SK-N-SH (cell line): ENCODE data around the gene METAP1. TPM values are rescaled to one million over a fixed set of nuclear protein-coding genes. Genes with fewer than 3 reads are reported as not detected.

ENCODE experiments used
- CTCF ChIA-PET: fragments of 300-600, 350-600 bp; formaldehyde crosslinking; extraction: SDS; loops from one replicate; lab custom pipeline; 2021; lab: Yijun Ruan, JAX
- POLR2A ChIA-PET: fragments of 350-600 bp; sonication (Branson Sonifier 250); formaldehyde crosslinking; extraction: SDS; loops from one replicate; lab custom pipeline; 2020; ENCODE audit warnings: antibody characterized with exemption, inconsistent platforms; lab: Yijun Ruan, JAX
- DNase-seq: peaks from one replicate; pipeline ENCODE4 v3.0.0; 2012
- H2AFZ ChIP-seq: fragments of 200-600 bp; sonication (generic); 2 replicates; pipeline ENCODE4 v1.8.1; 2016; ENCODE audit warnings: antibody characterized with exemption, mild to moderate bottlenecking, low read depth
- H3F3A ChIP-seq: fragments of 200-600 bp; sonication (generic); replicated peaks from 2 replicates; pipeline ENCODE3; 2016; ENCODE audit warnings: antibody characterized with exemption, mild to moderate bottlenecking; ENCODE audit not compliant: insufficient read depth
- H3K27ac ChIP-seq, 2 experiments: fragments of 200-500 bp in 1 of 2; fragments of 200-600 bp in 1 of 2; sonication (Bioruptor generic) in 1 of 2; sonication (generic), shearing (Covaris generic) in 1 of 2; 2 replicates each; pipeline versions ENCODE4 v1.5.1 to v1.6.1; 2014 to 2016; ENCODE audit warnings: low read depth in 2 of 2, inconsistent platforms in 1 of 2, low read length in 1 of 2, mild to moderate bottlenecking in 1 of 2, mixed read lengths in 1 of 2
- H3K27me3 ChIP-seq: fragments of 200-600 bp; sonication (generic), shearing (Covaris generic); 2 replicates; pipeline ENCODE4 v1.6.1; 2016; ENCODE audit warnings: mixed run types; ENCODE audit not compliant: insufficient read depth
- H3K36me3 ChIP-seq, 2 experiments: fragments of 200-500 bp in 1 of 2; fragments of 200-600 bp in 1 of 2; sonication (Bioruptor generic) in 1 of 2; sonication (generic) in 1 of 2; replicated peaks in 1 of 2; 2 replicates each; pipeline versions ENCODE3 to v1.5.1; 2014 to 2016; ENCODE audit warnings: low read length in 1 of 2, mild to moderate bottlenecking in 1 of 2; ENCODE audit not compliant: insufficient read depth in 2 of 2, control insufficient read depth in 1 of 2
- H3K4me1 ChIP-seq, 2 experiments: fragments of 200-500 bp in 1 of 2; fragments of 200-600 bp in 1 of 2; sonication (Bioruptor generic) in 1 of 2; sonication (generic), shearing (Covaris generic) in 1 of 2; 2 replicates each; pipeline versions ENCODE4 v1.5.1 to v1.6.1; 2014 to 2016; ENCODE audit warnings: low read depth in 1 of 2, low read length in 1 of 2, mixed run types in 1 of 2; ENCODE audit not compliant: insufficient read depth in 2 of 2, control insufficient read depth in 1 of 2
- H3K4me2 ChIP-seq: fragments of 200-600 bp; sonication (generic), shearing (Covaris generic); 2 replicates; pipeline ENCODE4 v1.6.1; 2017; ENCODE audit warnings: mixed run types
- H3K4me3 ChIP-seq, 2 experiments: fragments of 200-500 bp in 1 of 2; fragments of 200-600 bp in 1 of 2; sonication (Bioruptor generic) in 1 of 2; sonication (generic), shearing (Covaris generic) in 1 of 2; 2 replicates each; pipeline versions ENCODE4 v1.5.1 to v1.8.1; 2014 to 2016; ENCODE audit warnings: low read depth in 2 of 2, inconsistent platforms in 1 of 2, low read length in 1 of 2, mild to moderate bottlenecking in 1 of 2, mixed read lengths in 1 of 2, moderate library complexity in 1 of 2
- H3K79me2 ChIP-seq: fragments of 200-600 bp; sonication (generic); 2 replicates; pipeline ENCODE4 v1.8.1; 2017; ENCODE audit warnings: mild to moderate bottlenecking; ENCODE audit not compliant: insufficient read depth
- H3K9ac ChIP-seq: fragments of 200-600 bp; sonication (generic); 2 replicates; pipeline ENCODE4 v1.6.1; 2017; ENCODE audit warnings: mixed run types
- H3K9me2 ChIP-seq: fragments of 200-600 bp; sonication (generic); 2 replicates; pipeline ENCODE4 v1.6.1; 2017; ENCODE audit warnings: mixed run types
- H3K9me3 ChIP-seq: fragments of 200-600 bp; sonication (generic); 2 replicates; pipeline ENCODE4 v1.6.1; 2017; ENCODE audit warnings: mixed run types, mild to moderate bottlenecking, moderate library complexity
- H4K20me1 ChIP-seq: fragments of 200-600 bp; sonication (generic); 2 replicates; pipeline ENCODE4 v1.6.1; 2017; ENCODE audit warnings: mild to moderate bottlenecking, mixed run types; ENCODE audit not compliant: insufficient read depth
- CHD2 ChIP-seq: fragments of 150-350 bp; IDR thresholded peaks from 2 replicates; pipeline ENCODE4 v1.6.1; 2018; ENCODE audit warnings: low read length; ENCODE audit not compliant: partially characterized antibody
- ELF1 ChIP-seq: IDR thresholded peaks from 2 replicates; pipeline ENCODE4 v1.4.0; 2012
- EZH2phosphoT487 ChIP-seq: fragments of 200-600 bp; sonication (generic); IDR thresholded peaks from 2 replicates; pipeline ENCODE4 v1.6.1; 2017; ENCODE audit warnings: low read depth, mixed run types, mild to moderate bottlenecking, antibody characterized with exemption, moderate library complexity, borderline replicate concordance
- FOXM1 ChIP-seq: IDR thresholded peaks from 2 replicates; pipeline ENCODE4 v1.4.0; 2012; ENCODE audit warnings: low read depth, mild to moderate bottlenecking
- GABPA ChIP-seq: IDR thresholded peaks from 2 replicates; pipeline ENCODE4 v1.4.0; 2012; ENCODE audit warnings: low read depth, mild to moderate bottlenecking
- GATA2 ChIP-seq: sonication (generic); formaldehyde crosslinking; IDR thresholded peaks from 2 replicates; pipeline ENCODE4 v1.5.0; 2020; ENCODE audit warnings: mild to moderate bottlenecking, missing genetic modification reagents
- JUND ChIP-seq: IDR thresholded peaks from 2 replicates; pipeline ENCODE4 v1.4.0; 2012
- MEF2A ChIP-seq: IDR thresholded peaks from 2 replicates; pipeline ENCODE4 v1.4.0; 2012; ENCODE audit warnings: low read depth, borderline replicate concordance
- MXI1 ChIP-seq: IDR thresholded peaks from 2 replicates; pipeline ENCODE4 v1.6.1; 2012; ENCODE audit warnings: mild to moderate bottlenecking, low read depth, low read length, improper control_type of control experiment
- NFIC ChIP-seq: IDR thresholded peaks from 2 replicates; pipeline ENCODE4 v1.4.0; 2012; ENCODE audit warnings: borderline replicate concordance
- NRF1 ChIP-seq: IDR thresholded peaks from 2 replicates; pipeline ENCODE4 v1.6.1; 2012; ENCODE audit warnings: low read depth, mild to moderate bottlenecking, low read length
- POLR2AphosphoS5 ChIP-seq: IDR thresholded peaks from 2 replicates; pipeline ENCODE4 v1.6.1; 2012; ENCODE audit warnings: low read depth, low read length
- RCOR1 ChIP-seq: fragments of 150-350 bp; IDR thresholded peaks from 2 replicates; pipeline ENCODE4 v1.6.1; 2017; ENCODE audit warnings: antibody characterized with exemption, low read length
- RFX5 ChIP-seq: IDR thresholded peaks from 2 replicates; pipeline ENCODE4 v1.6.1; 2012; ENCODE audit warnings: mild to moderate bottlenecking, improper control_type of control experiment, low read length
- RXRA ChIP-seq: IDR thresholded peaks from 2 replicates; pipeline ENCODE4 v1.4.0; 2012; ENCODE audit warnings: low read depth, mild to moderate bottlenecking, borderline replicate concordance
- TEAD4 ChIP-seq: IDR thresholded peaks from 2 replicates; pipeline ENCODE4 v1.4.0; 2012; ENCODE audit warnings: mild to moderate bottlenecking, borderline replicate concordance; ENCODE audit not compliant: insufficient read depth
- ZBTB33 ChIP-seq: IDR thresholded peaks from 2 replicates; pipeline ENCODE4 v1.4.0; 2012; ENCODE audit warnings: low read depth, borderline replicate concordance
- WGBS: methylation state at CpG from one replicate; pipeline ENCODE4 v1.1.6; 2017; ENCODE audit warnings: low lambda C conversion rate; 5-methylcytosine and 5-hydroxymethylcytosine counted together
- polyA plus RNA-seq, 3 experiments: library from polyadenylated mRNA; depleted of rRNA; stranded (reverse); fragments of >200 nt; gene quantifications; 2 replicates each; pipeline ENCODE4 v1.2.3, GENCODE V29; 2012
- TF ChIP-seq, protein P1 (sequence below): fragments of 150-350 bp; IDR thresholded peaks from 2 replicates; pipeline ENCODE4 v1.6.1; 2017; ENCODE audit warnings: antibody characterized with exemption, low read length, low read depth, borderline replicate concordance
- TF ChIP-seq, protein P2 (sequence below): fragments of 200-600 bp; sonication (generic); IDR thresholded peaks from 2 replicates; pipeline ENCODE4 v1.6.1; 2017; ENCODE audit warnings: antibody characterized with exemption, mild to moderate bottlenecking, moderate library complexity

Gene METAP1
- polyA plus RNA-seq, 1 of the 3 experiments (the other 2 are of a cell fraction), result 41.0 TPM

- no peak for DNase-seq
- TF ChIP-seq MEF2A (no peak), RFX5 (no peak), CHD2 (no peak), NRF1 (no peak), GABPA (no peak), GATA2 (CRISPR knock-in tag) (no peak), MXI1 (no peak), POLR2AphosphoS5 (no peak), JUND (no peak), NFIC (no peak), RCOR1 (no peak), ELF1 (no peak)
- TF ChIP-seq, protein P1, sequence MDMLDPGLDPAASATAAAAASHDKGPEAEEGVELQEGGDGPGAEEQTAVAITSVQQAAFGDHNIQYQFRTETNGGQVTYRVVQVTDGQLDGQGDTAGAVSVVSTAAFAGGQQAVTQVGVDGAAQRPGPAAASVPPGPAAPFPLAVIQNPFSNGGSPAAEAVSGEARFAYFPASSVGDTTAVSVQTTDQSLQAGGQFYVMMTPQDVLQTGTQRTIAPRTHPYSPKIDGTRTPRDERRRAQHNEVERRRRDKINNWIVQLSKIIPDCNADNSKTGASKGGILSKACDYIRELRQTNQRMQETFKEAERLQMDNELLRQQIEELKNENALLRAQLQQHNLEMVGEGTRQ, result no peak
- TF ChIP-seq, all 33 proteins: peak for 0
- Histone ChIP-seq H3K36me3 (peaks cover 0 to 3% of the 10 kb centered on the region in 2 experiments), H3K4me1 (peaks cover 0 to 7% of the 10 kb centered on the region in 2 experiments; a peak in 2 of 4 replicates), H3K9me3 (no peaks in the 10 kb centered on the region), H3K4me3 (peak overlapping the region; percentile 89 to 95; a peak in 2 of 4 replicates), H3K27ac (no peak overlapping the region), H4K20me1 (peaks cover 32% of the 10 kb centered on the region), H3K4me2 (peak overlapping the region; percentile 85; the same call in 1 of the 2 replicates), H3K9ac (peak overlapping the region; percentile 89; the same call in 1 of the 2 replicates), H2AFZ (no peak overlapping the region), H3K27me3 (no peaks in the 10 kb centered on the region), H3F3A (peaks cover 10% of the 10 kb centered on the region), H3K9me2 (no peaks in the 10 kb centered on the region), H3K79me2 (peaks cover 64% of the 10 kb centered on the region)
- 85% methylated on average over 6 of the region's 6 CpGs for WGBS
- CTCF ChIA-PET, result no interaction called here
- POLR2A ChIA-PET, result no interaction called here
These were observed 1.6 kb downstream of the METAP1 start for GRCh38 chr4:98997166-98997565.

DNA sequence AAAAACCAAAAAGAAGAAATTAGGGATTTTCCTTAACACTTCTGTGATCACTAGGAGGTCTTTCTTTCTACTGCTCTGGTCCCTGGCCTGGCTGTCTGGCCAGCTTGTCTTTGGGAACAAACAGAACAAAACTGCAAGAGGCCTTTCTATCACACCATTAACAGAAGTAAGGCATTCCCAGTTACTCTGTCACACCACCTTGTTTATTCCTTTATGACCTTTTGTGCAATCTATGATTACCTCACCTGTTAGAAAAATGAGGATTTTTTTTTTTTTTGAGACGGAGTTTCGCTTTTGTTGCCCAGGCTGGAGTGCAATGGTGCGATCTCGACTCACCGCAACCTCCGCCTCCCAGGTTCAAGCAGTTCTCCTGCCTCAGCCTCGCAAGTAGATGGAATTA, 3.0 kb downstream of the METAP1 start:
- H3F3A ChIP-seq, result peaks cover 10% of the 10 kb centered on the region
- no peak for DNase-seq
- no peak overlapping the region for H3K4me3 ChIP-seq
- H3K9ac ChIP-seq, result no peak overlapping the region
- no peak overlapping the region for H3K27ac ChIP-seq
- no peak overlapping the region for H3K4me2 ChIP-seq
- H3K9me3 ChIP-seq, result no peaks in the 10 kb centered on the region
- H3K27me3 ChIP-seq, result no peaks in the 10 kb centered on the region
- 97% methylated on average over 7 of the region's 7 CpGs for WGBS
- CTCF ChIA-PET, result no interaction called here
- POLR2A ChIA-PET, result no interaction called here
- peaks cover 0 to 7% of the 10 kb centered on the region in 2 experiments; a peak in 2 of 4 replicates for H3K4me1 ChIP-seq
- H3K79me2 ChIP-seq, result peaks cover 78% of the 10 kb centered on the region
- H2AFZ ChIP-seq, result no peak overlapping the region
- H3K9me2 ChIP-seq, result no peaks in the 10 kb centered on the region
- TF ChIP-seq EZH2phosphoT487 (no peak), FOXM1 (no peak), TEAD4 (no peak), ZBTB33 (no peak), GATA2 (CRISPR knock-in tag) (no peak), RXRA (no peak), ELF1 (no peak)
- TF ChIP-seq, protein P2, sequence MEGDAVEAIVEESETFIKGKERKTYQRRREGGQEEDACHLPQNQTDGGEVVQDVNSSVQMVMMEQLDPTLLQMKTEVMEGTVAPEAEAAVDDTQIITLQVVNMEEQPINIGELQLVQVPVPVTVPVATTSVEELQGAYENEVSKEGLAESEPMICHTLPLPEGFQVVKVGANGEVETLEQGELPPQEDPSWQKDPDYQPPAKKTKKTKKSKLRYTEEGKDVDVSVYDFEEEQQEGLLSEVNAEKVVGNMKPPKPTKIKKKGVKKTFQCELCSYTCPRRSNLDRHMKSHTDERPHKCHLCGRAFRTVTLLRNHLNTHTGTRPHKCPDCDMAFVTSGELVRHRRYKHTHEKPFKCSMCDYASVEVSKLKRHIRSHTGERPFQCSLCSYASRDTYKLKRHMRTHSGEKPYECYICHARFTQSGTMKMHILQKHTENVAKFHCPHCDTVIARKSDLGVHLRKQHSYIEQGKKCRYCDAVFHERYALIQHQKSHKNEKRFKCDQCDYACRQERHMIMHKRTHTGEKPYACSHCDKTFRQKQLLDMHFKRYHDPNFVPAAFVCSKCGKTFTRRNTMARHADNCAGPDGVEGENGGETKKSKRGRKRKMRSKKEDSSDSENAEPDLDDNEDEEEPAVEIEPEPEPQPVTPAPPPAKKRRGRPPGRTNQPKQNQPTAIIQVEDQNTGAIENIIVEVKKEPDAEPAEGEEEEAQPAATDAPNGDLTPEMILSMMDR, result no peak
- TF ChIP-seq, all 33 proteins: peak for 0
- H4K20me1 ChIP-seq, result peaks cover 43% of the 10 kb centered on the region
- peaks cover 0 to 3% of the 10 kb centered on the region in 2 experiments for H3K36me3 ChIP-seq
